Neural cell (in vitro differentiated cells): Measurements from ENCODE around the gene MYO1G. TPM values are rescaled to one million over a fixed set of nuclear protein-coding genes. Genes with fewer than 3 reads are reported as not detected.

ENCODE experiments used
- H2AFZ ChIP-seq: fragments of 200-600, 300-800 bp; sonication (generic), shearing (Covaris generic); 2 replicates; pipeline ENCODE4 v1.6.0; 2014; ENCODE audit warnings: low read depth, mild to moderate bottlenecking, antibody characterized with exemption, low read length, moderate library complexity
- H3F3A ChIP-seq: fragments of 200-600 bp; shearing (Covaris generic); 2 replicates; pipeline ENCODE4 v1.6.1; 2016; ENCODE audit warnings: mild to moderate bottlenecking, moderate library complexity, mixed read lengths, antibody characterized with exemption, low read length; ENCODE audit not compliant: insufficient read depth, poor library complexity, severe bottlenecking
- H3K27ac ChIP-seq: fragments of 200-600, 300-800 bp; sonication (generic), shearing (Covaris generic); 2 replicates; pipeline ENCODE4 v1.5.1; 2014; ENCODE audit warnings: mild to moderate bottlenecking, low read length, moderate library complexity
- H3K27me3 ChIP-seq: fragments of 300-800, 200-600 bp; sonication (generic), shearing (Covaris generic); 2 replicates; pipeline ENCODE4 v1.6.0; 2014; ENCODE audit warnings: mild to moderate bottlenecking, low read depth, low read length, moderate library complexity; ENCODE audit not compliant: insufficient read depth
- H3K36me3 ChIP-seq: fragments of 300-800, 200-600 bp; sonication (generic), shearing (Covaris generic); 2 replicates; pipeline ENCODE4 v1.5.1; 2014; ENCODE audit warnings: mild to moderate bottlenecking, antibody characterized with exemption, low read length, moderate library complexity; ENCODE audit not compliant: insufficient read depth
- H3K4me2 ChIP-seq: fragments of 300-800, 200-600 bp; sonication (generic), shearing (Covaris generic); 2 replicates; pipeline ENCODE4 v1.6.0; 2014; ENCODE audit warnings: mild to moderate bottlenecking, low read length
- H3K4me3 ChIP-seq: fragments of 300-800, 200-600 bp; sonication (generic), shearing (Covaris generic); 2 replicates; pipeline ENCODE4 v1.5.1; 2014; ENCODE audit warnings: mild to moderate bottlenecking, low read length, moderate library complexity
- H3K79me2 ChIP-seq: fragments of 200-600 bp; shearing (Covaris generic); replicated peaks from 2 replicates; pipeline ENCODE4 v1.6.0; 2014; ENCODE audit warnings: mild to moderate bottlenecking, low read length, moderate library complexity; ENCODE audit not compliant: insufficient read depth
- H3K9ac ChIP-seq: fragments of 300-800, 200-600 bp; sonication (generic), shearing (Covaris generic); 2 replicates; pipeline ENCODE4 v1.6.1; 2016; ENCODE audit warnings: mild to moderate bottlenecking, low read length, mixed read lengths
- H3K9me2 ChIP-seq: fragments of 200-600 bp; shearing (Covaris generic); 2 replicates; pipeline ENCODE4 v1.6.1; 2016; ENCODE audit warnings: mild to moderate bottlenecking, low read length, mixed read lengths; ENCODE audit not compliant: insufficient read depth
- H3K9me3 ChIP-seq: fragments of 200-600, 300-800 bp; sonication (generic), shearing (Covaris generic); 2 replicates; pipeline ENCODE4 v1.6.1; 2016; ENCODE audit warnings: mild to moderate bottlenecking, mixed run types, low read length, moderate library complexity, mixed read lengths
- H4K20me1 ChIP-seq: fragments of 200-600 bp; shearing (Covaris generic); 2 replicates; pipeline ENCODE4 v1.6.1; 2016; ENCODE audit warnings: mild to moderate bottlenecking, mixed run types; ENCODE audit not compliant: insufficient read depth
- CTCF ChIP-seq: fragments of 450-650 bp; IDR thresholded peaks from 2 replicates; pipeline ENCODE4 v1.5.1; 2014; ENCODE audit warnings: antibody characterized with exemption, mild to moderate bottlenecking, moderate library complexity; ENCODE audit not compliant: poor library complexity, severe bottlenecking
- EP300 ChIP-seq: fragments of 450-650 bp; conservative IDR thresholded peaks from 2 replicates; pipeline ENCODE4 v1.6.1; 2014; ENCODE audit warnings: antibody characterized with exemption, mild to moderate bottlenecking, moderate library complexity; ENCODE audit not compliant: poor library complexity, severe bottlenecking
- EZH2 ChIP-seq: fragments of 200-600, 300-800 bp; shearing (Covaris generic), sonication (generic); IDR thresholded peaks from 2 replicates; pipeline ENCODE4 v1.6.1; 2014; ENCODE audit warnings: antibody characterized with exemption, low read length, borderline replicate concordance, mild to moderate bottlenecking; ENCODE audit not compliant: insufficient read depth, poor library complexity, severe bottlenecking
- MXI1 ChIP-seq: fragments of 450-650 bp; conservative IDR thresholded peaks from 2 replicates; pipeline ENCODE4 v1.6.1; 2014; ENCODE audit warnings: antibody characterized with exemption, mild to moderate bottlenecking; ENCODE audit not compliant: poor library complexity, severe bottlenecking
- POLR2AphosphoS5 ChIP-seq: IDR thresholded peaks from 2 replicates; pipeline ENCODE4 v1.6.1; 2012
- RAD21 ChIP-seq: fragments of 450-650 bp; conservative IDR thresholded peaks from 2 replicates; pipeline ENCODE4 v1.6.1; 2014; ENCODE audit warnings: antibody characterized with exemption, mild to moderate bottlenecking, moderate library complexity
- REST ChIP-seq: IDR thresholded peaks from 2 replicates; pipeline ENCODE4 v1.6.1; 2012; ENCODE audit warnings: borderline replicate concordance
- SMC3 ChIP-seq: fragments of 450-650 bp; conservative IDR thresholded peaks from 2 replicates; pipeline ENCODE4 v1.6.1; 2014; ENCODE audit warnings: antibody characterized with exemption, mild to moderate bottlenecking, moderate library complexity; ENCODE audit not compliant: poor library complexity
- TAF1 ChIP-seq: IDR thresholded peaks from 2 replicates; pipeline ENCODE4 v1.6.1; 2012; ENCODE audit warnings: low read depth
- polyA plus RNA-seq: library from polyadenylated mRNA; depleted of rRNA; stranded (reverse); fragments of >200 nt; gene quantifications from 2 replicates; pipeline ENCODE4 v1.2.3, GENCODE V29; 2014

MYO1G gene
- polyA plus RNA-seq, 1 donor from 2014 or later: 0.38 TPM

- H3K27me3 ChIP-seq: no peaks in the 10 kb centered on the region
- peak overlapping the region; percentile 72 for H3K4me2 ChIP-seq
- H3K36me3 ChIP-seq: no peaks in the 10 kb centered on the region
- peak overlapping the region; percentile 92 for H3K9ac ChIP-seq
- no peaks in the 10 kb centered on the region for H3K9me3 ChIP-seq
- H3K27ac ChIP-seq: peak overlapping the region; percentile 91
- no peaks in the 10 kb centered on the region for H3K9me2 ChIP-seq
- H3K4me3 ChIP-seq: peak overlapping the region; percentile 74
- no peaks in the 10 kb centered on the region for H3K79me2 ChIP-seq
- no peaks in the 10 kb centered on the region for H3F3A ChIP-seq
- peak overlapping the region; percentile 95 for H2AFZ ChIP-seq
- no peaks in the 10 kb centered on the region for H4K20me1 ChIP-seq
- TF ChIP-seq SMC3 (no peak), TAF1 (no peak), EZH2 (no peak), MXI1 (no peak), EP300 (no peak), RAD21 (no peak), REST (no peak), CTCF (no peak), POLR2AphosphoS5 (no peak)
Observed at GRCh38 chr7:44985900-44986217, 7.0 kb upstream of the MYO1G start.

GRCh38 chr7:44985033-44985695 is 6.3 kb upstream of the MYO1G start:
- Histone ChIP-seq H3K4me3 (peak overlapping the region; percentile 74), H3K36me3 (no peaks in the 10 kb centered on the region), H3K9me3 (no peaks in the 10 kb centered on the region), H2AFZ (no peak overlapping the region), H4K20me1 (no peaks in the 10 kb centered on the region), H3K4me2 (peak overlapping the region; percentile 72), H3K9ac (peak overlapping the region; percentile 92), H3F3A (no peaks in the 10 kb centered on the region), H3K9me2 (no peaks in the 10 kb centered on the region), H3K27me3 (no peaks in the 10 kb centered on the region), H3K27ac (peak overlapping the region; percentile 91), H3K79me2 (no peaks in the 10 kb centered on the region)
- no peak for TF ChIP-seq TAF1
- TF ChIP-seq POLR2AphosphoS5: no peak
- TF ChIP-seq EZH2: no peak
- TF ChIP-seq EP300: no peak
- TF ChIP-seq SMC3: no peak

- Histone ChIP-seq H3K9me3 (no peaks in the 10 kb centered on the region), H3K27ac (no peak overlapping the region), H4K20me1 (no peaks in the 10 kb centered on the region), H3K27me3 (no peaks in the 10 kb centered on the region), H3K36me3 (no peaks in the 10 kb centered on the region), H3K4me2 (no peak overlapping the region), H3K9me2 (no peaks in the 10 kb centered on the region), H3K9ac (no peak overlapping the region), H3K79me2 (no peaks in the 10 kb centered on the region), H3K4me3 (no peak overlapping the region), H2AFZ (no peak overlapping the region), H3F3A (no peaks in the 10 kb centered on the region)
- no peak for TF ChIP-seq REST
- TF ChIP-seq EZH2: no peak
- no peak for TF ChIP-seq RAD21
- TF ChIP-seq EP300: no peak
- no peak for TF ChIP-seq POLR2AphosphoS5
- TF ChIP-seq CTCF: no peak
- TF ChIP-seq TAF1: no peak
- TF ChIP-seq SMC3: no peak
- TF ChIP-seq MXI1: no peak
Observed at GRCh38 chr7:44984478-44984758, 5.6 kb upstream of the MYO1G start.
